ENCODE data around the gene MEGF6. TPM values are rescaled to one million over a fixed set of nuclear protein-coding genes. Genes with fewer than 3 reads are reported as not detected.

MEGF6 gene
- 5.1 and 33.3 TPM in 2 replicates for total RNA-seq

- no peak for TF ChIP-seq CTCF (conservative IDR thresholded peaks at IDR 0.05; ENCODE audit: low read depth, low read length)
- DNase-seq (ENCODE audit: low read depth): no peak
- peak within 1 kb of the TSS; percentile 16 for H3K4me3 ChIP-seq (ENCODE audit: low read depth, low read length)
Measured at GRCh38 chr1:3611170-3612019, at the start of gene MEGF6. MEGF6 (minus strand) TSS chr1:3611508; CDS start chr1:3611268, 240 bp downstream.

DNA sequence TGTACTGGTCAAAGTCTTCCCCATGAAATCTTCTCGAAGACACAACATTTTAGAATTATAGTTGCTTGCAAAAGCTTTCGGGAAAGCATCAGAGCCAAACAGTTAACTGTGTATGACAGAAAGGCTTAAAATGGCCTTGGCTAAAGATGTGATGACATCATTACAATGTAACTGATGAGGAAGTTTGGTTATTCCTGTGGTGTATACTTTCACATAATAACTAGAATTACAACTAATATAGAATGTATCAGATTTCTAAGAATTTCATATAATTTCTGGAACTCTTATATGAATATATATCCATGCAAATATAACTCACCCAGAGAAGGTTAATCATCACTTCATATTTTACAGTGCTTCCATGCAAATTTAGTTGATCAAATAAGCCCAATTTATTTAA, 49.4 kb upstream of the MEGF6 start:
- no peak for DNase-seq (ENCODE audit: low read depth)
- no peak for TF ChIP-seq CTCF (conservative IDR thresholded peaks at IDR 0.05; ENCODE audit: low read depth, low read length)
- H3K4me3 ChIP-seq (ENCODE audit: low read depth, low read length): no peak overlapping the region

- no peak for TF ChIP-seq CTCF (conservative IDR thresholded peaks at IDR 0.05; ENCODE audit: low read depth, low read length)
- DNase-seq (ENCODE audit: low read depth): no peak
- H3K4me3 ChIP-seq (ENCODE audit: low read depth, low read length): no peak overlapping the region
Measured at GRCh38 chr1:3659093-3659492, 47.8 kb upstream of the MEGF6 start.

GRCh38 chr1:3658231-3658615, 46.9 kb upstream of the MEGF6 start:
- no peak for DNase-seq (ENCODE audit: low read depth)
- TF ChIP-seq CTCF (conservative IDR thresholded peaks at IDR 0.05; ENCODE audit: low read depth, low read length): no peak
- no peak overlapping the region for H3K4me3 ChIP-seq (ENCODE audit: low read depth, low read length)

GRCh38 chr1:3657578-3658230, 46.4 kb upstream of the MEGF6 start:
- no peak overlapping the region for H3K4me3 ChIP-seq (ENCODE audit: low read depth, low read length)
- no peak for TF ChIP-seq CTCF (conservative IDR thresholded peaks at IDR 0.05; ENCODE audit: low read depth, low read length)
- DNase-seq (ENCODE audit: low read depth): no peak

- no peak overlapping the region for H3K4me3 ChIP-seq (ENCODE audit: low read depth, low read length)
- DNase-seq (ENCODE audit: low read depth): no peak
- TF ChIP-seq CTCF (conservative IDR thresholded peaks at IDR 0.05; ENCODE audit: low read depth, low read length): no peak
Measured at GRCh38 chr1:3657096-3657475, 45.8 kb upstream of the MEGF6 start.

Data from epithelial cell of proximal tubule (primary cell).